Ovary (tissue), 3 donors: Measurements from ENCODE around the gene PUS1.

ENCODE experiments used
- CTCF ChIP-seq, 3 donors: fragments of 450-650 bp in 2 of 3; fragments of 200-600 bp in 1 of 3; IDR thresholded peaks; one replicate each; pipeline versions ENCODE4 v1.5.1 to v1.8.0; 2016 to 2022; ENCODE audit warnings: antibody characterized with exemption in 3 of 3, mild to moderate bottlenecking in 1 of 3
- POLR2A ChIP-seq: fragments of 450-650 bp; IDR thresholded peaks from one replicate; pipeline ENCODE4 v1.6.1; 2017; ENCODE audit warnings: antibody characterized with exemption, mild to moderate bottlenecking, moderate library complexity
- donor health status: DM: no; HTN: no; CAD: no.

DNA sequence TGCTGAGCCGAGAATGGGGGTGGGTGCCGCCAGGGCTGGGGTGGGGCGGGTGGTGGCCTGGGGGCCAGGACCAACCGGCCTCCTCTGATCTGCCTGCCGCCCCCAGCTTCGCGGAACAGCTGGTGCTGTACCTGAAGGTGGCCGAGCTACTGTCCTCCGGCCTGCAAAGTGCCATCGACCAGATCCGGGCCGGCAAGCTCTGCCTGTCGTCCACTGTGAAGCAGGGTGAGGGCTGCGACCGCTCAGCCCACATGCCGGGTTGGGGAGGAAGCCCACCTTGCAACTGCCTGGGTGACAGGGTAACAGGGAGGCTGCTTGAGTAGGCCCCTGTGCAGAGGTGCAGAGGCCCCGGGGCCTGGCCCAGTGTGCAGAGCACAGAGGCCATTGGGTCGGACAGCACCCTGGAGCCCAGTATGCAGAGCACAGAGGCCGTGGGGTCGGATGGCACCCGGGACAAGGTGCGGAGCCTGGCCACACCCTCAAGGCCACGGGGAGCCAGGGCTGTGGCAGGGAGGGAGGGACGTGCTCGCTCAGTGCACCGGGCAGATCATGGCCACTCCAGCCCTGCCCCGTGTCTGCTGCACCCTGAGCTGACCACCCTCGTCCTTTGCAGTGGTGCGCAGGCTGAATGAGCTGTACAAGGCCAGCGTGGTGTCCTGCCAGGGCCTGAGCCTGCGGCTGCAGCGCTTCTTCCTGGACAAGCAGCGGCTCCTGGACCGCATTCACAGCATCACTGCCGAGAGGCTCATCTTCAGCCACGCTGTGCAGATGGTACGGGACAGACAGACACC is 9.5 kb upstream of the PUS1 start:
- TF ChIP-seq CTCF (IDR thresholded peaks at IDR 0.05): no peak
- no peak for TF ChIP-seq POLR2A
